Measurements from ENCODE around the gene BABAM2.

The BABAM2 gene

DNA sequence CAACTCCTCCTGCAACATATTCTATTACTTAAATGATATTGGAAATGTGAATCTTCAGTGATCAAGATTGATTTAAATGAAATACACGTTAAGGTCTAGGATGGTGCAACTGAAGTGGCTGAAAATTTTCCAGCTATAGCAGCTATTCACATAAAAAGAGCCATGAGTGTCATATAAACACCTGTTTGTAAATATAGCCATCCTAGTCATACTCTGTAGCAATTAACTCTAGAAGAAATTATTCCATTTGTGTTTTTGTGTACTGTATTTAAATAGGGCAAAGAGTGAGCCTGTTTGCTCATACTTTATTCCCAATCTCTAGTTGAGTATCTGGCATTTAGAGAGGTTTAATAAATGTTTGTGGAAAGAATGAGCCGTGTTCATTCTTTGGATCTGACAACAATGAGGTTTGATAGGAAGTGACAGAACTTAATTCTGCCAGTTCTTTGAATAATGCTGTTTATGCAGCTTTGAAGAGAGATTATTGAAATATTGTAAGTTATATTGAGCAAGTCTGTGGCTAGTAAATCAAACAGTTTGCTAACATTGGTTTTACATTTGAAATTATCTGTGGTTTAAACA, 49.7 kb downstream of the BABAM2 start:
- POLR2A ChIA-PET: no interaction called here
- no peak for DNase-seq (ENCODE audit: extremely low spot score)
- TF ChIP-seq NFRKB (IDR thresholded peaks at IDR 0.05): no peak
- no peak for TF ChIP-seq TARDBP (IDR thresholded peaks at IDR 0.05)
- no peak for TF ChIP-seq HDGF (IDR thresholded peaks at IDR 0.05; ENCODE audit: borderline replicate concordance)
- TF ChIP-seq ARNT (IDR thresholded peaks at IDR 0.05): no peak
- TF ChIP-seq FOXM1 (IDR thresholded peaks at IDR 0.05; ENCODE audit: borderline replicate concordance): no peak
- no peak for TF ChIP-seq LEF1 (IDR thresholded peaks at IDR 0.05; ENCODE audit: borderline replicate concordance)
- TF ChIP-seq L3MBTL2 (conservative IDR thresholded peaks at IDR 0.05): no peak
- TF ChIP-seq ZNF384 (IDR thresholded peaks at IDR 0.05): no peak
- no peak for TF ChIP-seq SUZ12 (IDR thresholded peaks at IDR 0.05)
- CTCF ChIA-PET: interaction anchor here (0.6 kb wide), 1 partner anchor 161 kb away, joined by 3 read pairs; no protein-coding TSS in a partner anchor

DNA sequence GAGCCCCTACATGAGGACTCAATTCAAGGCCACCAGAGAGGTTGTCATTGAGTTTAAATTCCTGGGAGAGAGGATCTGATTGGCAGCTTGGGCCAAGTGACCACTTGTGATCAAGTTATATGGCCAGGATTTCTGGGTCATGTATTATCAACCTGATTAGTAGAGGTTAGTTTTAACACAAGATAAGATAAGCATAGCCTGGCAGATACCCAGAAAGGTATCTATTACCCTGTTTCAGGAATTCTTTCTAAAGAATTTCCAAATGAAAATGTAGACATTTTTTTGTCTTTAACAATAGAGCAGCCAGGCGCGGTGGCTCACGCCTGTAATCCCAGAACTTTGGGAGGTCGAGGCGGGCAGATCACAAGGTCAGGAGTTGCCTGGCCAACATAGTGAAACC, 50.5 kb downstream of the BABAM2 start:
- POLR2A ChIA-PET: no interaction called here

GRCh38 chr2:27942612-27943547, 52.4 kb downstream of the BABAM2 start:
- no peak for TF ChIP-seq FOXA1 (IDR thresholded peaks at IDR 0.05)
- no peak for TF ChIP-seq ARNT (IDR thresholded peaks at IDR 0.05)
- TF ChIP-seq L3MBTL2 (conservative IDR thresholded peaks at IDR 0.05): no peak
- no peak for TF ChIP-seq HDGF (IDR thresholded peaks at IDR 0.05; ENCODE audit: borderline replicate concordance)
- TF ChIP-seq LEF1 (IDR thresholded peaks at IDR 0.05; ENCODE audit: borderline replicate concordance): no peak
- POLR2A ChIA-PET: no interaction called here
- DNase-seq (ENCODE audit: extremely low spot score): no peak
- CTCF ChIA-PET: no interaction called here

More for the DNA sequence above, 50.5 kb downstream of the BABAM2 start:
- no peak for TF ChIP-seq HDGF (IDR thresholded peaks at IDR 0.05; ENCODE audit: borderline replicate concordance)
- TF ChIP-seq SUZ12 (IDR thresholded peaks at IDR 0.05): no peak
- TF ChIP-seq ELF4 (IDR thresholded peaks at IDR 0.05): no peak
- CTCF ChIA-PET: no interaction called here
- no peak for DNase-seq (ENCODE audit: extremely low spot score)

- ChIA-PET CTCF (interaction anchor here (0.6 kb wide), 1 partner anchor 664 kb away, joined by 3 read pairs; no protein-coding TSS in a partner anchor), POLR2A (no interaction called here)
- TF ChIP-seq FOXK2 (IDR thresholded peaks at IDR 0.05) (no peak), HDGF (IDR thresholded peaks at IDR 0.05; ENCODE audit: borderline replicate concordance) (no peak), FOXM1 (IDR thresholded peaks at IDR 0.05; ENCODE audit: borderline replicate concordance) (no peak), ARNT (IDR thresholded peaks at IDR 0.05) (no peak), CTBP1 (IDR thresholded peaks at IDR 0.05; ENCODE audit: borderline replicate concordance) (no peak), ELF4 (IDR thresholded peaks at IDR 0.05) (no peak), BHLHE40 (IDR thresholded peaks at IDR 0.05; ENCODE audit: borderline replicate concordance) (no peak), SP1 (IDR thresholded peaks at IDR 0.05) (no peak), L3MBTL2 (conservative IDR thresholded peaks at IDR 0.05) (no peak), TARDBP (IDR thresholded peaks at IDR 0.05) (no peak), LEF1 (IDR thresholded peaks at IDR 0.05; ENCODE audit: borderline replicate concordance) (no peak), NFRKB (IDR thresholded peaks at IDR 0.05) (no peak)
- no peak for DNase-seq (ENCODE audit: extremely low spot score)
These were observed 56.1 kb downstream of the BABAM2 start for GRCh38 chr2:27946530-27947060.

DNA sequence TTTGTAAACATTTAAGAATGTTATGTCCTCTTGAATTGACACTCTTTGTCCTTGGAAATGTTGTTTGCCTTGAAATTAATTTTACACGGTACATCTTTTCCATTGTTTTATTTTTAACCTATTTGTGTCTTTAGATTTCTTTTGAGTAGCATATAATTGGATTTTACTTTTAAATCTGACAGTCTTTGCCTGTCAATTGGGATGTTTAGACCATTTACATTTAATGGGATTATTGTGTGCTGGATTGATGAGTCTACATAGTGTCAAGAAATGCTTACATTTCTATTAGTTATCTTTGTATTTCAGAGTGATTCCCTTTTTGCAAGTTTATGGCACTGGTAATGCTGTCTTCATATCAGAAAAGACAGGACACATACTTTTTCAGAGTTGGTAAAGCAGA, 61.5 kb downstream of the BABAM2 start:
- CTCF ChIA-PET: no interaction called here
- no peak for DNase-seq (ENCODE audit: extremely low spot score)
- POLR2A ChIA-PET: no interaction called here
- TF ChIP-seq L3MBTL2 (conservative IDR thresholded peaks at IDR 0.05) (no peak), SP1 (IDR thresholded peaks at IDR 0.05) (no peak), ARNT (IDR thresholded peaks at IDR 0.05) (no peak), NFRKB (IDR thresholded peaks at IDR 0.05) (no peak), ELF4 (IDR thresholded peaks at IDR 0.05) (no peak), BHLHE40 (IDR thresholded peaks at IDR 0.05; ENCODE audit: borderline replicate concordance) (no peak), CTBP1 (IDR thresholded peaks at IDR 0.05; ENCODE audit: borderline replicate concordance) (no peak), PKNOX1 (IDR thresholded peaks at IDR 0.05) (no peak), FOXM1 (IDR thresholded peaks at IDR 0.05; ENCODE audit: borderline replicate concordance) (no peak), TARDBP (IDR thresholded peaks at IDR 0.05) (no peak), SUZ12 (IDR thresholded peaks at IDR 0.05) (no peak), ZNF384 (IDR thresholded peaks at IDR 0.05) (no peak), HDGF (IDR thresholded peaks at IDR 0.05; ENCODE audit: borderline replicate concordance) (no peak), FOXK2 (IDR thresholded peaks at IDR 0.05) (no peak), LEF1 (IDR thresholded peaks at IDR 0.05; ENCODE audit: borderline replicate concordance) (no peak), FOXA1 (IDR thresholded peaks at IDR 0.05) (no peak)

DNA sequence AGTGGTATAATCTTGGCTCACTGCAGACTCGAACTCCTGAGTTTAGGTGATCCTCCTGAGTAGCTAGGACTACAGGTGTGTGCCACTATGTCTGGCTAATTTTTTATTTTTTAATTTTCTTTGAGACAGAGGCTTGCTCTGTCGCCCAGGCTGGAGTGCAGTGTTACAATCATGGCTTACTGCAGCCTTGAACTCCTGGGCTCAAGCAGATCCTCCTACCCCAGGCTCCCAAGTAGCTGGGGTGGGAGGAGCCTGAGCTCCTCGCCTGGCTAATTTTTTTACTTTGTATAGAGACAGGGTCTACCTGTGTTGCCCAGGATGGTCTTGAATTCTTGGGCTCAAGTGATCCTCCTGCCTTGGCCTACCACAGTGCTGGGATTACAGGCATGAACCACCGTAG, 62.5 kb downstream of the BABAM2 start:
- ChIA-PET POLR2A (no interaction called here), CTCF (no interaction called here)
- TF ChIP-seq FOXK2 (IDR thresholded peaks at IDR 0.05) (no peak), ELF4 (IDR thresholded peaks at IDR 0.05) (no peak), HDGF (IDR thresholded peaks at IDR 0.05; ENCODE audit: borderline replicate concordance) (no peak), TARDBP (IDR thresholded peaks at IDR 0.05) (no peak), CTBP1 (IDR thresholded peaks at IDR 0.05; ENCODE audit: borderline replicate concordance) (no peak), FOXA1 (IDR thresholded peaks at IDR 0.05) (no peak)
- DNase-seq (ENCODE audit: extremely low spot score): no peak

GRCh38 chr2:27954221-27954673, 63.7 kb downstream of the BABAM2 start:
- TF ChIP-seq LEF1 (IDR thresholded peaks at IDR 0.05; ENCODE audit: borderline replicate concordance): no peak
- no peak for TF ChIP-seq HDGF (IDR thresholded peaks at IDR 0.05; ENCODE audit: borderline replicate concordance)
- TF ChIP-seq TARDBP (IDR thresholded peaks at IDR 0.05): no peak
- no peak for TF ChIP-seq L3MBTL2 (conservative IDR thresholded peaks at IDR 0.05)
- TF ChIP-seq FOXA1 (IDR thresholded peaks at IDR 0.05): no peak
- no peak for TF ChIP-seq PKNOX1 (IDR thresholded peaks at IDR 0.05)
- TF ChIP-seq FOXK2 (IDR thresholded peaks at IDR 0.05): no peak
- TF ChIP-seq FOXM1 (IDR thresholded peaks at IDR 0.05; ENCODE audit: borderline replicate concordance): no peak
- no peak for TF ChIP-seq SUZ12 (IDR thresholded peaks at IDR 0.05)
- TF ChIP-seq ELF4 (IDR thresholded peaks at IDR 0.05): no peak
- no peak for TF ChIP-seq NFRKB (IDR thresholded peaks at IDR 0.05)
- no peak for TF ChIP-seq ZNF384 (IDR thresholded peaks at IDR 0.05)
- TF ChIP-seq ARNT (IDR thresholded peaks at IDR 0.05): no peak
- TF ChIP-seq CTBP1 (IDR thresholded peaks at IDR 0.05; ENCODE audit: borderline replicate concordance): no peak
- TF ChIP-seq BHLHE40 (IDR thresholded peaks at IDR 0.05; ENCODE audit: borderline replicate concordance): no peak
- no peak for TF ChIP-seq SP1 (IDR thresholded peaks at IDR 0.05)
- no peak for DNase-seq (ENCODE audit: extremely low spot score)
- ChIA-PET POLR2A (no interaction called here), CTCF (no interaction called here)

Measured in HEK293T (cell line).